ENCODE data around the gene CAPNS2.

Gene CAPNS2

GRCh38 chr16:55566432-55567175 is at the start of gene CAPNS2:
Gene CAPNS2, plus strand, starts transcription at chr16:55566684. Its CDS starts 73 bp downstream, at chr16:55566757.
- no peak for DNase-seq

DNA sequence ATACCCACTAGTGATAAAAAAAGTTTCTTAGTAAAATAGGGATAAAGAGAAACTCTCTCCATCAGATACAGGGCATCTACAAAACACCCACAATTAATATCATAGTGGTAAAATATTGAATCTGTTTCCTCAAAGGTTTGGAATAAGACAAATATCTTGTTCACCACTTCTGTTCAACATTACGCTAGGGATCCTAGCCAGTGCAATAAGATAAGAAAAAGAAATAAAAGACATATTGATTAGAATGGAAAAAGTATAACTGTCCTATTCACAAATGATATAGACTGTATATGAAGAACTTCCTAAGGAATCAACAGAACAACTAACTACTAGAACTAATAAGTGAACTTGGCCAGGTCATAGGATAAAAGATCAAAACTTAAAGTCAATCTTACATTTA is 44.7 kb upstream of the CAPNS2 start:
- DNase-seq = no peak

DNA sequence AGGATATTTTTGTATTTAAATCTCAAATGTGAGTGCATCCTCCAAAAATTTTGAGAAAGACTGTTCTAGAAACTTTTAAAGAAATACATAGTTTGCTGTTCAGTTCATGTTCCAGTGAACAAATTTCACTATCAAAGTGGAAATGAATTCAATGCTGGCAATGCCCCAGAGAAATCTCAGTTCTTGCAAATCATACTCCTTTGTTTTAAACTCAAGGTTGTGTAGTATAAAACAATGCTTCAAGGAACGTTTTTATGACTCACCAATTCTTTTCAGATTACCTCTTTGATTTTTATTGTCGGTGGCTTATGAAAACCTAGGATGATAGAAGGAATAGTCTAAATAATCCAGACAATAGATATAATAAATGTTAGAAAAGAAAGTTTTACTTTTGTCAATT is 40.0 kb upstream of the CAPNS2 start:
- no peak for DNase-seq

GRCh38 chr16:55527885-55528284 is 38.6 kb upstream of the CAPNS2 start:
- DNase-seq = no peak

DNA sequence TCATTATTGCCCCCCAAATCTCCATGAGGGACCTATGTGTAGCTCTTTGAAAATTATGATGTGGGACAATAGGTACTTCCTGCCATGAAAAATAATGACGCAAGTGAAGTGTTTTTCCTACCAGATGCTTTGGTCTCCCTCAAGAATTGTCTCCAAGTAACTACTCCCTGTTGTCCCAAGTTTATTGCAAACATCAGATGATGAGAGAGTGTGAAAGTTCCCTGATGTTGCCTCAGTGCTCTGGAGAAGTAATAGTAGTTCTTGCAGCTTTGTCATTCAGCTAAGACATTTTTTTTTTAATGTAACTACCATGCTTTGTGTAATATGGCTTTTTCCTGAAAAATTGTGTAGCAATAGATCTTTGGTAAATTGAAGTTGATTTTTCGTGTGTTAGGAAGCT is 37.5 kb upstream of the CAPNS2 start:
- no peak for DNase-seq

DNA sequence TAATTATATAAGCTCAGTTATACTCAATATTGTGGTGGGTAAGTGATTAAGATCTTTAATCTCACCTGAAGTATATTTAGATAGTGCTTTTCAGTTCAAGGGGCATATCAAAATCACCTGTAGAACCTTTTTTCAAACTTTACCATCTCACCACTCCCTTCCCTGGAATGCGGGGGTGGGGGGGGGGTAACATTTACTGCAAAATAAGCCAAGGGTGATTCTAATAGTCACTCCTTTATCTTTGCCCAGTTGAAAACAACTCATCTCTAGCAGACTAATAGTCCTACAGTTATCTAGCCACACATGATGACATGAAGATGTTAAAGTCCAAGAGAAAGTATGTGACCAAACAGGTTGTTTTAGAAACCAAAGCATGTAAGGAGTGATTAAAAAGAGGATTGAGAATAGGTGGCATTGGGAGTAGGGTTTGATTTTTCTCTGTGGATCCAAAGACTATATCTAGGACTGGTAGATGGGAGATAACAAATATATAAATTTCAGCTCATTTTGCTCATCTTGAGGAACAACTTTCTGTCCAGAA is 36.1 kb upstream of the CAPNS2 start:
- DNase-seq = no peak

DNA sequence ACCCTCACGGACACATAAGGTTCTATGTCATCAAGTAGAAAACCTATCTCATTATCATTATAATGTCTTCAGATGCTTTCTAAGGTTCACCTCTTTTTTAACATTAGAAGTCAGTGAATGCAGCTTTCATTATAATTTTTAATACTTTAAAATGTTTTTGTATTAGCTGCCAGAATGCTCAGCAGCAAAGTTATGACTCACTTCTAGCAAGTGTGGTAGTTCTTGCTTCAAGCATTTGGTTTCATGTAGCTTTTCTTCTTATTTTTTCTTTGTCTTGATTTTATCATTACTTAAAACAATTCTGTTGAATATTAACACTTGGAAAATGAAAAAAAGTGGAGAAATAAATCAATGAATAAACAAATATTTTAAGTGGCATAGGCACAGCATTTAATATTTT is 34.3 kb upstream of the CAPNS2 start:
- no peak for DNase-seq

DNA sequence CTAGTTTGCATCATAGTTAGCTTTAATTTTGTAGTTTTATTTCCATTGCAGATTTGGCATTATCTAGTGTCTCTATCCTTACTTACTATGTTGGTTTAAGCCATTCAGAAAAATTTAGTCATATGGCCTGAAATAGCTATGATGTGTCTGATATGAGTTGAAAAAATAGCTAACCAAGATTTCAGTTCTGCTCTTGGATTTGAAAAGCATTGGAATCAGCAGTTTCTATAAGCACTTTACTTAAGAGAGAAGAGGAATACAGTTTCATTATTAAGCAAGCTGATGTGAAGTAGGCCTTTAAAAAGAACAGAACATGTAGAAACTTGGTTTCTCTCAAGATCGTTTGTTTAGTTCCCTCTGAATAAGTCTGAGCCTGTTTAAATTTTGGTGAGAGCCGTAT is 31.7 kb upstream of the CAPNS2 start:
- DNase-seq = no peak

DNA sequence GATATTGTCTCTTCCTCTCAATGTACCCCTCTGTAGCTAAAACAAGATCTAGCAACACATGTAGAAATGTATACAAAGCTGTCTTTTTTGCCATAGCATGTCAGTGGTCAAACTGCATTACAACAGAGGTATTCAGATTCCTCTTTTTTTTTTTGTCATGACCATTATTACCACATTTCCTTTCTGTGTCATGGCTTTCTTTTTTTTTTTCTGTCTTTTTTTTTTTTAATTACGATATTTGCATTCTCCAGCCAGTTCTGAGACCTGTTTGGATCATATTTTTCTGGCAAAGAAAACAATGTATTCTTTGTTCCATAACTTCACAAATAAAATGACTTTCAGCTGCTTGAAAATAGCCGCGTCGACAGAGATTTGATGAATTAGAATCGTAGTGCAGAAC is 27.4 kb upstream of the CAPNS2 start:
- DNase-seq = no peak

DNA sequence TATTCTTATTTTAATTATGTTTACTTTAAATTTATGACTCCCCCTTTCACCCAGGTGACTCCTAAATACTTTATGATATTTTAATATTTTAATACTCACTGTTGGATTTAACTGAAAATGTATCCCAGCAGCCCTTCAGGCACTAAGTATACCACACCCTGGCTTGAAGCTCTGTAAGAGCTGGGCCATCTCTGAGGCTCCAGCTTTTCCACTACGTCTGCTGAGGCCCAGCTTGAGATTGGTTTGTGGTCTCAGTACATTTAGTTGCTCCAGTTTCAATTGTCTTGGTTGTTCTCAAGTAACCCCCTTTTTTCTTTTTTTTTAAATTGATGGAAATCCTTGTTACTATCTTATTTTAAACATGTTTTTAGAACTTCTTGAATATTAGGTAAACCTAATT is 27.0 kb upstream of the CAPNS2 start:
- no peak for DNase-seq

DNA sequence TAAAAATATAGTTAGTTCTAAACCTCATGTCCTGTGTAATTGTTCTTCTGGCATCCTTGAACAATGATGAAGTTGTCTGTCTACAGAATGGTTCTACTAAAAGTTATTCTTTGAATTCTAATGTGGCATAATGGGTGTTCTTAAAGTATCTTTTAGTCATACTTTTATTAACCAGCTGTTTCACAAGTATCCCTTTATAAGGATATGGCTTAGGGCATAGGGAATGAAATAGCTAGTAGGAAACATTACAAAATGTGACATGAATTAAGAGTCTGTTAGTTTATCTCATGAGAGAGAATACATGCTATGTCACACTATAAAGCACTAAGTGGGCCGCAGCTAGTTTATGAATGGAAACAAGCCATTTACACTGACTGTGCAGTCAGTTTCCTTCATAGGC is 26.3 kb upstream of the CAPNS2 start:
- no peak for DNase-seq

- no peak for DNase-seq
Observed at GRCh38 chr16:55542459-55543082, 23.9 kb upstream of the CAPNS2 start.

DNA sequence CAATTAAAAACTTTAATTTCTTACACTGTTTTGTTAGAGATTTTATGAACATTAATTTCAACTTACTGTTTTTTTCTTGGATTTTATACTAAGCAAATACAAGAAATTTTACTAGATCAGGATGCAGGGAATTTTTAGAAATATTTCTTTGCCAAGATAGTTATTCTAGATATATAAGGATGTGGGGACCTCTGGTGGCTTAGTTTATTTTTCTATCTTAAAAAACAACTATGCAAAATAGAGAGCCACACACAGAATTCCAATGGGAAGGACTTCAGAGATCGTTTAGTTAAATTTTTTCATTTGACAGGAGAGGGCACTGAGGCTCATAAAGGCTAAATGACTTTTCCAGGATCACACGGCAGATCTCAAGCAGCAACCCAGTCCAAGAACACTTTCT is 23.0 kb upstream of the CAPNS2 start:
- no peak for DNase-seq

- DNase-seq = no peak
Observed at GRCh38 chr16:55552621-55553020, 13.9 kb upstream of the CAPNS2 start.

DNA sequence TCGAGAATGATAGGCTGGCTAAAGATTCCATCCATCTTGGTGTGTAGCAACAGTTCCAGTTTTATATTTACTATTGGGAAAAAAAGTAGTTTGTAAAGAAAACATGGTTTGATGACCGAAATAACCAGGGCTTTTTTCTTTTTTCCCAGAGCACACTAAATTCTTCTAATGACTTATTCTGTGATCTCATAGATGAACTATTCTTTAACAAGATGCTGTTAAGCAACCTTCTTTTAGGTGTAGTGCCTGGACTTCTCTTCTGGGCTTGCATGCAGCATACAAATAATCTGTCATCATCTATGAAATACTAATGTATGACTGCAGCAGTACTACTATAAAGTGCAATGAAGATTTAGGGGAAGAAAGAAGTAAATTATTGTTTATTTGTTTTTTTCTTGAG is 11.0 kb upstream of the CAPNS2 start:
- no peak for DNase-seq

GRCh38 chr16:55557186-55557585 is 9.3 kb upstream of the CAPNS2 start:
- DNase-seq = no peak

GRCh38 chr16:55559233-55559632 is 7.3 kb upstream of the CAPNS2 start:
- DNase-seq = no peak

DNA sequence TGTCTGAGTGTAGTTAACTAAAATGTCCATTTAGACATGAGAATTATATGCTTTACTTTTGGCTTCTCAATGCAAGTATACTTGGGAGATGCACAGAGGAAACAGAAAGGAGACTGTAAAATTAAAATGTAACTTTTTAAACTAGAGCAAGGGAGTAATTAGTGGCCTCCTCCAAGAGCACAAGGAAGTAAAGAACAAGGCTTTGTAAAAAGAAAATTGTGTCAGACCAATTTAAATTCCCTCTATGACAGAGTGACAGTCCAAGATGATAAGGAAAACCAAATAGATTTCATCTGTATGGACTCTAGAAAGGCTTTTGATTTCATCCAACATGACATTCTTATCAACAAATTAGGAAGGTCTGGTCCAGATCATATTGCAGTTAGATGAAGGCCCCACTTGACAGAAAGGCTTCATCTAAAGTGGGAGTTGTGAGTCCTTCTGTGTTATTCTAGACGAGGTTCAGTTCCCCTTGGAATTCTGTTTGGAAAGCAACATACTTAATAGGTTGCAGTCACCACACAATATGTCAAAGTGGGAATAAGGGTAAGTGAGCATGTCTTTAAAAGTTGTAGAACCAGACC is 6.5 kb upstream of the CAPNS2 start:
- no peak for DNase-seq

DNA sequence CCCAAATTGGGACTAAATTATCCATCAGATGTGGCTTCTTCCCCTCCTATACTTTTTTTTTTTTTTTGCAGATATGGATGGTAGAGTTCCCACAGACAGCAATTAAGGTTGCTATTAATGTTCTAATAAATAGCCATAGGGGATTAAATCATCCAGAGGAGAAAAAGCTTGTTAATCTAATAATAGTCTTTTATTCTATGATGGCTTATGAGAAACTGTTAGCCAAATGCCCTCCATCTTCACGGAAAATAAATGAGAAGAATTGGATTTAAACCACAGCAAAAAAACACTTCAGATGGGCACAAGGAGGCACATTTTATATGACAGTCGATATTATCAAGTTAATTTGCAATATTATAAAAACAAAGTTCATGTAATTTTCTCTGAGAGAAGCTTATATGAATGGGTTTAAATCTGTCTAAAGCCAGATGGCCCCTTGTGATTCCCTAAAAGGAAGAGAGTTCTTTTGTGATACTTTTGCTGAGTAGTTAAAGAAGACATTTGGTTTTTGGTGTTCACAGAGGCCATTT is 5.1 kb upstream of the CAPNS2 start:
- no peak for DNase-seq

DNA sequence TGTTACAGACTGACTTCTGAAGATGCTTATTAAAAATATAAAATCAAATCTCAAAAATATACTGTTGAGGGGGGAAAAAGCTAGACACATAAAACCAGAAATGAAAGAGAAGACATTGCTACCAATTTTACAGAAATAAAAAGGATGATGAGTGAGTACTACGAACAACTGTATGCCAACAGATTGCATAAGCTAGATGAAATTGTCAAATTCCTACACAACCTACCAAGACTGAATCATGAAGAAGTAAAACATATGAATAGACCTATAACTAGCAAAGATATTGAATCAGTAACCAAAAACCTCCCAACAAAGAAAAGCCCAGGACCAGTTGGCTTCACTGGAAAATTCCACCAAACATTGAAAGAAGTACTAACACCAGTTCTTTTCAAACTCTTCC is 3.5 kb upstream of the CAPNS2 start:
- no peak for DNase-seq

- DNase-seq = no peak
Observed at GRCh38 chr16:55563797-55564196, 2.7 kb upstream of the CAPNS2 start.

DNA sequence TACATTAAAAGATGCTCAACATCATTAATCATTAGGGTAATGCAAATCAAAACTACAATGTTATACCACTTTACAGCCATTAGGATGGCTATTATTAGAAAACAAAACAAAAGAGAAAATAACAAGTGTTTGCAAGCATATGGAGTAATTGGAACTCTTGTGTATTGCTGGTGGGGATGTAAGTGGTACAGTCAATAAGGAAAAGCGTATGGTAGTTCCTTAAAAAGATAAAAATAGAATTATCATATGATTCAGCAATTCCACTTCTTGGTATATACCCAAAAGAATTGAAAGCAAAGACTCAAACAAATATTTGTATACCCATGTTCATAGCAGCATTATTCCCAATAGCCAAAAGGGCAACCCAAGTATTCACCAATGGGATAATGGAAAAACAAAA is 1.4 kb upstream of the CAPNS2 start:
- DNase-seq = no peak

DNA sequence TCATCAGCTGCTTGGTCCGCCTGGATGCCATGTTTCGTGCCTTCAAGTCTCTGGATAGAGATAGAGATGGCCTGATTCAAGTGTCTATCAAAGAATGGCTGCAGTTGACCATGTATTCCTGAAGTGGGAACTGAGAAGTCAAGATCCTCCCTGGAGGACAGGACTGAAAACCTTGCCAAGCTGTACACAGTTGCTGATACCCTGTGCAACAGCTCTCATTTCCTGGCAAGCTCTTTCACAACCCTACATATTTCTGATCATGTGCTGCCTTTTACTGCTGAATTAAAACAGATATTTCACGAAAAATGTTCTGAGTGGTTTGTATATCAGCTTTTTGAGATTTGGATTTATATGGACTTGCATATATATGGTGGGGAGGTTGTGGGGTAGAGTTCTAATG is 898 bp downstream of the CAPNS2 start:
- no peak for DNase-seq

DNA sequence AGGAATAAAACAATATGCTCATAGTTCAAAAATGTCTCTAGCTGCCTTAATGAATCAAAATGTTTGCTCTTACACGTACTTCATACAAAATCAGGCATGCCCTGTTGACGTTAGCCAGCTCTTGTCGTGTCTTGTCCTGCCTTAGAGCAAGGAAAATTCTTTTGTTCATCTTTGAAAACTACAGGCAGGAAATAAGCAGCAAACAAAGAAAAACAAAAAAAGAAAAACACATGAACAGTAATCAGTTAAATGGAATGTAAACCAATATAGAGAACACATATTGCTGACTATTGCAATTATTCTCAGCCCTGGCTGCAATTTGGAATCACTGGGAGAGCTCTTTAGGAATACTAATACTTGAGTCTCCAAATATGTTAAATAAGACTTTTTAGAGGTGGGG is 1.7 kb downstream of the CAPNS2 start:
- no peak for DNase-seq

Measured in stimulated activated CD4-positive, alpha-beta T cell treated with anti-CD3 and anti-CD28 coated beads, Interleukin-15, amount 100 ng/mL, for 24 hours (primary cell).